ENCODE measurements around the gene OR14A2.
"Not testable (repeated sequence)": the region's sequence is repeated elsewhere in the genome, so short reads cannot be mapped to it uniquely, and the experiment has no call there.

The OR14A2 gene

GRCh38 chr1:247746391-247746935, 1.5 kb downstream of the OR14A2 start:
- peak; percentile 50 for DNase-seq (ENCODE audit: low read depth)
- no peak for TF ChIP-seq CTCF (conservative IDR thresholded peaks at IDR 0.05; ENCODE audit: low read depth, low read length)
- H3K4me3 ChIP-seq (ENCODE audit: low read length): no peak overlapping the region

DNA sequence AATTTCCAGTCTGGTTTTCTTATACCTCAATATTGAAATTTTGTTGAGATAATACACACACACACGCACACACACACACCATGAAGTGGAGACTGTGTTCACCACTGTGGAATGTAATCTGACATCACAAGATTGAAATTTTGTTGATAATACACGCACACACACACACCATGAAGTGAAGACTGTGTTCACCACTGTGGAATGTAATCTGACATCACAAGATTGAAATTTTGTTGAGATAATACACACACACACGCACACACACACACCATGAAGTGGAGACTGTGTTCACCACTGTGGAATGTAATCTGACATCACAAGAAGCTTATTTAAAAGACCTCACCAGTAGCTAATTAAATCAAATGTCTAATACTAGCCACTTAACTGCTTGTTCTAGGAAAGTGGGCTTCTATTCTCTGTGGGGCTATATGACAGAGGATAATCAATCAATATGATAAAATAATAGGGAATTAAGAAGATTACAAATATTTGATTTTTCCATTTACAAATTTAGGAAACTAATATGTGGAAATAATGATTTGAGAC, 5.7 kb downstream of the OR14A2 start:
- peak; percentile 48 for DNase-seq (ENCODE audit: low read depth)
- not testable (repeated sequence) for H3K4me3 ChIP-seq (ENCODE audit: low read length)

DNA sequence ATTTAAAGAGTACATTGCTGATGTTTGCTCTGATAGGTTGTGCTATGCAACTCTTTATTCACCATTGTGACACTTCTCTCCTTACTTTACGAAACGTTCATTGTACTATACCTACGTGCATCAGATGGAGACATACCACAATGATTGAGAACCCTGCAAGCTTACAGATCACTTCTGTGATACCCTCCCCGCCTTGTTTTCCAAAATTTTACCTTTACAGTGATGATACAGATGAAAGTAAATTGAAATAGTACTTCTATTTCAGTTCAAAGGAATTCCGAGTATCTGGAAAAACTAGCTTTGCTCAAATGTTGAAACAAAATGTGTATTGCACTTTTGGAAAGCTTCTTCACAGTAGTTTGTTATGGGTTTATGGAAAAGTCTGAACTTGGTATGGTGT, 6.2 kb downstream of the OR14A2 start:
- no peak overlapping the region for H3K4me3 ChIP-seq (ENCODE audit: low read length)
- no peak for TF ChIP-seq CTCF (conservative IDR thresholded peaks at IDR 0.05; ENCODE audit: low read depth, low read length)
- DNase-seq (ENCODE audit: low read depth): no peak

GRCh38 chr1:247740721-247741120, 7.2 kb downstream of the OR14A2 start:
- DNase-seq (ENCODE audit: low read depth): no peak
- TF ChIP-seq CTCF (conservative IDR thresholded peaks at IDR 0.05; ENCODE audit: low read depth, low read length): no peak
- no peak overlapping the region for H3K4me3 ChIP-seq (ENCODE audit: low read length)

GRCh38 chr1:247738315-247738714, 9.6 kb downstream of the OR14A2 start, which contains the start of gene OR14K1:
Gene OR14K1 (plus strand): TSS chr1:247738615. CDS start chr1:247738615, 0 bp downstream.
- TF ChIP-seq CTCF (conservative IDR thresholded peaks at IDR 0.05; ENCODE audit: low read depth, low read length): no peak
- H3K4me3 ChIP-seq (ENCODE audit: low read length): no peak within 1 kb of the TSS
- DNase-seq (ENCODE audit: low read depth): no peak

DNA sequence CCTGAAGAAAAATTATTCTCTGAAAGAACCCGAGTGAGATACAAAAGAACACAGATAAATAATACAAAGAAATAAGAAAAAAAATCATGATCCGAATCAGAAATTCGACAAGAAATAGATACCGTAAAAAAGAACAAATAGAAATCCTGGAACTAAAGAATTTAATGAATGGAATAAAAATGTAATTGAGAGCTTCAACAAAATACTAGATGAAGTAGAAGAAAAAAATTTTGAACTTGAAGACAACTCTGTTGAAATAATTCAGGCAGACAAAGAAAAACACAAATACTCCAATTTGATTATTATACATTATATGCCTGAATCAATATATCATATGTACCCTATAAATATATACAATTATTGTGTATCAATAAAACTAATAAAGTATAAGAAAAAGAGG, 26.7 kb downstream of the OR14A2 start:
- DNase-seq (ENCODE audit: low read depth): no peak
- no peak for TF ChIP-seq CTCF (conservative IDR thresholded peaks at IDR 0.05; ENCODE audit: low read depth, low read length)
- H3K4me3 ChIP-seq (ENCODE audit: low read length): no peak overlapping the region

DNA sequence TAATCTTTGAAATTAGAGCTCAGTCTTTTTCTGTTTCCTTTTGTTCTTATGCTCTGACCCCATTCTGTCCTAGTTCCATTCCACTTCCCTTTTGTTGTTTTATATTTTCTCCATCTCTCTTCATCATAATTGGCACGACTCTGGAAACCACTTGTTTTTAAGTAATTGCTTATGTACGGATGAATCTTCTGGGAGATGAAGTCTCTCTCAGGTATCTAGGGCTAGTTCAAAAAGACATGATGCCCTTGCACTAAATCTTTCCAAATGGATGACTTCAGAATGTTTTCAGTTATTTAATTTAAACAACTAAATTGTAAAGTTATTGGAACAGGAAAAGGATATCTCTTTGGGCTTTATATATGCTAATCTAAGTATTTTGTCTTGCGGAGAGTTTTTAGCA, 31.4 kb downstream of the OR14A2 start, which contains the start of gene OR6F1:
OR6F1 (minus strand) TSS at position 101 of the 400 bp plus-strand sequence. CDS start 3,891 bp downstream, outside the sequence.
- no peak within 1 kb of the TSS for H3K4me3 ChIP-seq (ENCODE audit: low read length)
- DNase-seq (ENCODE audit: low read depth): no peak
- TF ChIP-seq CTCF (conservative IDR thresholded peaks at IDR 0.05; ENCODE audit: low read depth, low read length): no peak

Data from retinal pigment epithelial cell (primary cell).